Activated T-cell treated with anti-CD3 and anti-CD28 coated beads for 48 hours (primary cell): ENCODE results near the gene FMN2.

Source experiments
- DNase-seq: peaks from one replicate; pipeline ENCODE4 v3.0.0-alpha.2; 2020; ENCODE audit warnings: low read depth

The FMN2 gene

DNA sequence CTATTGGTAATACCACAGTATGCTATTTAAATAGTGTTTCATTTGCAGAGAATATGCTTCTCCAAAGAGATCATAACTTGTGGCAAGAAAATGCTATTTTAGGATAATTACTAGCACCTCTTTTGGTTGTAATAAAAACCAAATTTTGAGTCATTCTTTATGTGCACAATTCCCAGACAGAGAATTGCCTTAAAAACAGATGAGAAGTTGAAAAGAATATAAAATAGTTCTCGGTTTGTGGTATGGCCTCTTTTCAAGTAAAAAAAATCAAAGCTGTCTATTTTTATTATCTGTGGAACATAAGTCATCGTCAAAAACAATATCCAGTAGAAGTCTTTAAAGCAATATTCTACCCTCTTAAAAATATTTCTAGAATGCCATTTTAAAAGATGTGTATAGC is 334.4 kb downstream of the FMN2 start:
- DNase-seq: no peak

DNA sequence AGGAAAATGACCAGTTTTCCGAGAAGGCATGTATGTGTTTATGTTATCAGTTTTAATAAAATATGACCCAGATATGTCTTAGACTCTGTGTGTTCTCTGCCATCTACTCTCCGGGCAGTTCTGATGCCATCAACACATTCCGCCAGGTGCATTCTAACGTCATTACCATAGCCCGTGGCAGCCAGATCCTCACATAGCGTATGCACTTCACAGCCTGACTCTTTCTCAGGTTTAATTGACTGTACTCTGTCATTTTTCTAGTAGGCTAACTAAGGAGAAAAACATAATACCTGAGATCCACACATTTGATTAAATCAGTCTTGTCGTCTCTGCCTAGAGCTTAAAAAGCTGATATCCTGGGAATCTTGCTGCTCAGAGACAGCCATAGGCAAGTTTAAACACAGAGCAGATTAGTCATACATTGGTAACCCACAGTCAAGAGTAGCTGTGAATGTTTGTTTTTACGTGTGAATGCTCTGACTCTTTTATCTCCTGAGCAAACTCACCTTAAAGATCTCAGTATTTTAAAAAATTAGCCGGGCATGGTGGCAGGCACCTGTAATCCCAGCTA is 344.4 kb downstream of the FMN2 start:
- no peak for DNase-seq

DNA sequence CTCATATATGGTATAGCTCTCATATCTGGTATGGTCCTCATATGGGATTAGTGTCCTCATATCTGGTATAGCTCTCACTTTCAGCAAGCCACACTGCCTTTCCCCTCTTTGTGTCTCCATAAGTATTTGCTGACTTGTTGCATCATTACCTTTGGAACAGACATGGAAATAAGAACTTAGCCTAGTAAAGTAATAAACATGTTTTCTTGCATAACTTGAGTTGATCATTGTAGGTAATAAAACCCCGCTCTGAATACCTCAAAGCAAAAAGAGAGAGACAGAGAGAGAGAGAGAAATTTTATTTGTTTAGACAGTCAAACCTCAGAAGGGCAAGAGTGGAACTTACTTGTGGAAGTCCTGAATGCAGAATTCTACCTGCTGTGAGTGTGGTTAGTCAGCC is 350.0 kb downstream of the FMN2 start:
- DNase-seq: no peak

GRCh38 chr1:240445369-240445768 is 353.7 kb downstream of the FMN2 start:
- DNase-seq: no peak

DNA sequence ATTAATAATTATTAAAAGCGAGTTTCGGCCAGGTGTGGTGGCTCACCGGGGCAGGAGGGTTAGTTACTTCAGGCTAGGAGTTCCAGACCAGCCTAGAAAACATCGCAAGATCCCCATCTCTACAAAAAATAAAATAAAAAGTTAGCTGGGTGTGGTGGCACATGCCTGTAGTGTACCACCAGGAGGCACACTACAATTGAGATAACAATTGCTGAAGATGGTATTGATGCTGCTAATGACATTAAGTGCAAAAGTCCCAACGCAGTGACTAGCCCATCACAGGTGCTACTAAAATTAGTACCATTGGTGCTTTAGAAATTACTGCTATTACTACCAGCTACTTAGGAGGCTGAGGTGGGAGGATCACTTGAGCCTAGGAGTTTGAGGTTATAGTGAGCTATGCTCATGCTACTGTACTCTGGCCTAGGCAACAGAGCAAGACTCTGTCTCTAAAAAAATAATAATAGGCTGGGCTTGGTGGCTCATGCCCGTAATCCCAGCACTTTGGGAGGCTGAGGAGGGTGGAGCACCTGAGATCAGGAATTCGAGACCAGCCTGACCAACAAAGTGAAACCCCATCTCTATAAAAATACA is 363.6 kb downstream of the FMN2 start:
- no peak for DNase-seq

DNA sequence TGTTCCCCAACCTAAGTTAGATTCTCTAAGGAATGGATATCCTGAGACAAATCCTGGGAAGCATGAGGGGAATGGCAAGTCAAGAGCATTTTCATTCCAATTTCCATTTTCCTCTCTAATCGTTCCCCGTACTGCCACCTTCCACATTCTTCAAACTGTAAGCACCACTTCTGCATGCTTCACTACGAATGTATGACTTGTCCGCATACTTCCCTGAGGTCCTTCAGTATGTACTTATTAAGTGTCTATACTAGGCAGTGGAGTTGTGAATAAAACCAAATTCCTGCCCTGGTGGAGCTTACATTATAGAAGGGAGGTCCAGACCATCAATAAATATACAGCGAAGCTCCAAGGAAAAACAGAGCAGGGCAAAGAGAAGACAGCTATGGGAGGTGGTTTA is 365.5 kb downstream of the FMN2 start:
- DNase-seq: no peak

DNA sequence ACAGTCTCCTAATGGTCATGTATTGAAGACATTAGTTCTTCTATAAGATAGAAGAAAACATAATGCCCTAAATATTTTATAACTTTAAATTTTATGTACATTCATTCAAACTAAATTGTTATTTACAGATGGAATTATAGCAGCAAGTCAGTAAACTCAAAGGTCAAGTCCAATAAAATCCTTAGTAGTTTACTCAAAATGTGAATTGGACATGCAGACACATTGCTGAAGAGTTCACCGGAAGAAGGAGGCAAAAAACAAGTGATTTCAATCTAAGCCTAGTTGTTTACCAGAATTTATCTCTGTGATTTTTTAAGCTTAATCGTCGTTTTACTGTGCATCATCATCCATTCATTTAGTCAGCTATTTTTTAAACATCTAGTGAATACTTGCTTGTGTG is 370.6 kb downstream of the FMN2 start:
- no peak for DNase-seq

DNA sequence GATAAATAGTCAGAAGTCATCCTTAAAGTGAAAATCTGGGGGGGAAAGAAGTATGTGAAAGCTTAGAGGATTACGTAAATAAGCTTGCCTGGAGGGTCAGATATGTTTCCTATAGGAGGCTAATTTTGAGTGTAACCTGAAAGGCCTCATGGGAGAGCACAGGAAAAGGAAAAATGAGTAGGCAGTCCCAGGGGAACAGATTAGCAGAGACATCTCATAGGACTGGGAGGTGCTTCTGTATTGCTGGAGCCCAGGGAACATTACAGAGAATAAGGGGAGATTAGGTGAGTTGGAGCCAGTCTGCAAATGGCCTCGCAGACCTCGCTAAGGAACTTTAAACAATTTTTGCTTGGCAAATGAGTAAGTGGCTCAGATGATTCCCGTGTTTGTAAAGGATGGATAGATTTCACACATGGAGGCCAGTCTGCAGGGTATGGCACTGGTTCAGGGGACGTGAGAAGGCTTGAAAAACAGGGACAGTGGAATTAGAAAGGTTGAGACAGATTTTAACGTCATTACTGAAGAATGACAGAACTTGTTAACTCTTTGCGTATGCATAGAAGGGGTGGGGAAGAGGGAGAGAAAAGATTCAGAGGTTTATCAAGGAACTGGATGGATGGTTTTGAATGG is 371.2 kb downstream of the FMN2 start:
- DNase-seq: no peak

GRCh38 chr1:240464099-240464498 is 372.4 kb downstream of the FMN2 start:
- no peak for DNase-seq

DNA sequence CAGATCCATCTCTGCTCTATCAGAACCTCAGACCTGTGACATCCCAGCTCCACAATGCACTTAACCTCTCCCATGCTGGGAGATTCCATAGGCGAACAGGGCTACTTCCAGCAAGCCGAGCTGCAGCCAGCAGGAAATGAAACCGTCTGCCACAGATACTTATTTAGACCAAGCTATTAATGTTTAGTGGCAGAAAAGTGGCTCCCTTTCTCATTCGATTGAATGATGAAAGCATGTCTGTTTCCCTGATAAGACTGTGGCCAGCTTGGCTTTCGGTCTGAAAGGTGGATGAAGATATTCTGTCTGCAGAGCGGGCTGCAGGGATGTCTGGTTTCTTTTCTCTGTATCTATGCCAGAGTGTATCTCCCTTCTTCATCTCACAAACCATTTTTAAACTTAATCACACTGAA is 373.9 kb downstream of the FMN2 start:
- no peak for DNase-seq

- DNase-seq: no peak
Measured at GRCh38 chr1:240466509-240466908, 374.8 kb downstream of the FMN2 start.

DNA sequence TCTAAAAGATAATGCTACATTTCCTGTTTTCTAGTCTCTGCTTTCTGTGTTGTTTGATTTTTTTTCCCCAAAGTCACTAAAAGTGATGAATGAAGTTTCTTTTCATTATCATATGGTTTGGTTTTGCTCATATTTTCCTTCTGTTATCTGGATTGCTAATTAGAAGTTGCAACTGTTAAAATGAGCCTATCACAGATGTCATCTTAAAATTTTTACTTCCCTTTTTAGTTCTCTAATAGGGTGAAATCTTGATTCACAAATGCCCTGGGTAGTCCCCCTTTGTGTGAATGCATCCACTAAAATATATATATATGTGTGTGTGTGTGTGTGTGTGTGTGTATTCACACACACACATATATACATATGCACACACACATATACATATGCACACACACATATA is 376.2 kb downstream of the FMN2 start:
- no peak for DNase-seq

DNA sequence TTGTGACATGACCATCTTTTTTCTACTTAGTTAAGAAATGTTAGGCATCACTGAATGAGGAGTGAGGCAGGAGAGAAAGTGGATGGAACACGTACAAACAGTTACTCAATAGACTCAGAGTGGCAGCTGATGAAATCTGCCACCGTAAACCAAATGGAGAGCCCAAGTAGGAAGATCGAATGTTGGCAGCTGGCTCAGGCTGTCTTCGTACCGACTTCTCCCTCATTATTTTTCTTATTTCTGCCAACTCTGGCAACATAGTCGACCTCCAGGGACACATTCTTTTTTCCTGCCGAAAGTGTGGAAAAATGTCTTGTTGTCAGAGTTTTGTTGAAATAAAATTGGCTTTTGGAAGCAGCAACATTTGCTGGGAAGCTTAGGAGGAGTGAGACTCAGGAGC is 377.0 kb downstream of the FMN2 start:
- DNase-seq: no peak

DNA sequence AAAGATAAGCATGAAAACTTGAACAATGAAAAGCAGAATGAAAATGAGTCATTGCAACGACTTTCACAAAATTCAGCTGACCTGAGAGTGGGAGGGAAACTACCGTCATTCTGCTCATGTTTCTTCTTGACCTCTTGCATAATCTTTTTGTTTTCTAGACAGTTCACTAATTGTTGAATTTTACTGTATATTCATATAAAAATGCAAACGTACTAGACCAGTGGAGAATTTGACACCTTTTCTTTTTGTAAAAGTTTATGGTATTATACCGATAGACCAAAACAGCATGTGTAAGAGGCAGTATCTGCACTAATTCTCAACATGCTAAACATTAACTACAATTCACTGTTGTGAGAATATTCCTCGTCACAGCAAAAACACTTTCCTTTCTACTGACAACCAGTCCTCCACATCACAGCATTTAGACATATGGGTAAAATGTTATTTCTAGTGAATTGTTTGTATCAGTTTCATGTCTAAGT is 382.5 kb downstream of the FMN2 start:
- no peak for DNase-seq

DNA sequence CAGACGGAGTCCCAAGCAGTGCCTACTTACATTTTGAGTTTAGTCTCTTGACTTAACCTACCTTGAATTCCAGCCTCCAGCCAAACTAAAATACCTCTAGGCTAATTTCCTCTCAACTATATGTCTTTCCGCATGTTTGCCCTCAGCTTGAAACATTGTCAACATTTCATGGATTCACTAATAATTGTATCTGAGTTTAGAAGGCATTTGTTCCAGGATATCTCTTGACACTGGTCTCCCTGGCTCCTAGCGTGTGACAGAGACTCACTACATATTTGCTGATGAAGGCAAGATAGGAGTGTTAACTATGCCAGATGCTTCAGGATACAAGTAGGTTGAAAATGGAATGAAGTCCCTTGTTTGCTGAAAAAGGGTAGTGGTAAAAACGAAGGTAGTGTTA is 384.1 kb downstream of the FMN2 start:
- no peak for DNase-seq

GRCh38 chr1:240478536-240478935 is 386.9 kb downstream of the FMN2 start:
- no peak for DNase-seq

DNA sequence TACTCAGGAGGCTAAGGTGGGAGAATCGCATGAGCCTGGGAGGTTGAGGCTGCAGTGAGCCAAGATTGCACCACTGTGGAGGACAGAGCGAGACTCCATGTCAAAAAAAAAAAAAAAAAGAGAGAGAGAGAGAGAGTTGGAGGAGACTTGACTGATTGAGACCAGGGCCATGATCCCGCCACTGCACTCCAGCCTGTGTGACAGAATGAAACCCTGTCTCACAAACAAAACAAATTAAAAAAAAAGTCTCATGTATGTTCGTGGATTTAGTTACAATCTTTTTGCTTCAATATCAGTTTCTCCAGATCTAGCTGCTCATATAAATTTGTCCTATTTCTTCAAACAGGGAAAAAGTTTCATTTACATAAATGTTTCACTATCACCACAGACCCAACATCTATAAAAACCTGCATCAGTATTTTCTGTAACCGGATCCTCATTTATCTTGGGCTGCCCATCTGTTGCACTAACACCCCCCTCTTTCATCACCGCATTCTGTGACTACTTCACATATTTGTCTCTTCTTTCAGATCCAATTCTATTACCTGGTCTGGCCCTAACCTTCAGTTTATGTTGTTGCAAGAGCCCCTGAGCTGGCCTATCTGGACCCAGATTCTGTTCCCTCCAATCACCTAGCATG is 393.2 kb downstream of the FMN2 start:
- no peak for DNase-seq

GRCh38 chr1:240486611-240487010 is 394.9 kb downstream of the FMN2 start:
- DNase-seq: no peak

GRCh38 chr1:240487493-240487892 is 395.8 kb downstream of the FMN2 start:
- no peak for DNase-seq

- no peak for DNase-seq
Measured at GRCh38 chr1:240491156-240491555, 399.5 kb downstream of the FMN2 start.

DNA sequence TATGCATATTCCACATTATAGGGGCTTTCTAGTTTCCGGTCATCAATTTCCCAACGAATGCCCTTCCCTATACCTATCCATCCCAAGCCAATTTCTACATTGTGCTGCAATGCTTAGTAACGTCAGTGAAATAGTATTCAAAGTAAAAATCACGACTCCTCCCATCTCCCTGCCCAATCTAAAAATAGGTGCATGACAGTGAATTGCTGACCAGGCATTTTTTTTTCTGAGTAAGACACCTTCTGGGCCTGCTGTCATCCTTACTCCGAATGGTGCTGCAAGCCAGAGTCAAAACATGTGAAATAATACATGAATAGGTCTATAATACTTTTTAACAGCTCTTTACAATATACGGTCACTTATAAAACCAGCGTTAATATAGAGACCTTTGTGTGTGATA is 400.1 kb downstream of the FMN2 start:
- no peak for DNase-seq

DNA sequence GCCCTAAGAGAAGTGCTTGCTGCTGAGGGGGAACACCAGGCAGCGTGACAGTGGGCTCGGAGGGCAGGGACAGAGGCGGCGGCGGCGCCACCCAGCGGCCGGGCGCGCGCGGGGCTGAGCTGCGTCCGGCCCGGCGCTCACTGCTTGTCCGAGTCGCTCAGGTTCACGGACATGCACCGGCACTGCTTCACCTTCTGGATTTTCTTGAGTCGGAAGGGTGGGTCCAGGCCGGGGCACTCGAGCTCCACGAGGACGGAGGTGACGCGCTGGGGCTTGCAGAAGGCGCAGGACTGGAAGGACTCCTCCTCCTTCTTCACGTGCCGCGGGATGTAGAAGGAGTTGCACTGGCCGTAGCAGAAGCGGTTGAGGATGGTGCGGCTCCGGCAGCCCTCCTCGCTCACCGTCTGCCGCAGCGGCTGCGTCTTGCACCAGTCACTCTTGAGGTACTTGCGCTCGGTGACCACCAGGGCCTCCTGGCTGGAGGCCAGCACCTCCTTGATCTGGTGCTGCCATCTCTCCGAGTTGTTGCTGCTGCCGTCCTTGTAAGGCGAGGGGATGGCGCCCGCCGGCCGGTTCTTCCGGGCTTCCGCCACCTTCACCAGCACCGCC is 401.3 kb downstream of the FMN2 start:
- peak; percentile 3 for DNase-seq

DNA sequence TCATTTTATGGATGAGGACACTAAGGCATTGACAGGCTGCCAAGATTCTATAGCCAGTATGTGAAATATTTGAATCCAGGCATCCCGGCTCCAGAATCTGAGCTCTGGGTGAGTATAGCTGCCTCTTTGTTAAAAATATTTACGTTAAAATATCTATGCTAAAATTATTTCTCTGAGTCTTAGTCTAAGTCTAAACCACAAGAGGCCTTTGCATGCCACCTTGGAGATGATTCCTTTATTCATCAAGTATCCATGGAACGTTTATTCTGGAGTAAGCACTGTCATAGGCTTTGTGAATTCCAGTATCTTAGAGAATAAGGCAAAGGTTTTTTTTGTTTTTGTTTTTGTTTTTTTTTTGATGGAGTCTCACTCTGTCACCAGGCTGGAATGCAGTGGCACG is 403.9 kb downstream of the FMN2 start:
- no peak for DNase-seq
